NCI-H146 (cell line): Measurements from ENCODE around the gene SMIM3.
A peak's percentile ranks its signal among the peaks of the same experiment; 100 is the strongest.
"Not testable (repeated sequence)": the region's sequence is repeated elsewhere in the genome, so short reads cannot be mapped to it uniquely, and the experiment has no call there.

Experiments
- DNase-seq: peaks from one replicate; lab custom pipeline; 2025; lab: John Stamatoyannopoulos, UW

Gene SMIM3, protein sequence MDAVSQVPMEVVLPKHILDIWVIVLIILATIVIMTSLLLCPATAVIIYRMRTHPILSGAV

DNA sequence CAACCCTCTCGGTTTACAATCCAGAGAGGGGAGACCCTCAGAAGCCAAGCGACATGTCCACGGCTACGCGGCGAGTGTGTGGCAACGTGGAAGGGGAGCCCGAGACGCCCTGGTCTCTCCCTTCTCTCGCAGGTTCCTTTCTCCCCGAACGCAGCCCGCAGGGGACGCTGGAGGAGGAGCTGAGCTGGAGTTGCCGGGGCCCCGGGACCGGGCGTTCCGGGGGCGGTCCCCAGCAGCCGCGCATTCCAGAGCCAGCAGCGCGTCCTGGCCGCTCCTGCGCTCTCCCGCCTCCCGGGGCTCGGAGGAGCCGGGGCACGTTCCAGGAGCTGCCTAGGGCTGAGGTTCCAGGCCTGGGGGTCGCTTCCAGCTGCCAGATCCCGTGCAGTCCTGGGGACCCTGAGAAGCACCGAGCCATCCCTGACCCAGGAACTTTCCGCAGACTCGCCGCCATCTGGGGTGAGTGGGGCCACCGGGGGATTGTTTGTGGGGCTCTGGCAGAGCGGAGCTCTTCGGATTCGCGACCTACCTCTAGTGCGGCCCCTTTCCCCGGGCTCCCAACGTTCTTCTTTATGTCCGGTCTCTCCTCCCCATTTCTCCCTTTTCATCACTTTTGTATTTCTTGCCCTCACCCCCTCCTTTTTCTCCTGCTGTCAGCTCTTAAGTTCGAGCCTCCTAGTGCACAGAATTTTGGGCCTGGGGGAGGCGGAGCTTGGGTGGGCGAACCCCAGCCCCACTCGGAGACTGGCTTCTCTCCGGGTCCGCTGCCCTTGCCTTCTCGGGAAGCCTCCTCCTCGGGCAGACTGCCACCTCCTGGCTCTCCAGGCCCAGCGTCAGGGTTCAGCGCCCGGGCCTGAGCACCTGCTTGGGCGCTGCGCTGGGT is at the start of gene SMIM3:
Gene SMIM3 (plus strand): TSS at position 241 of the 880 bp plus-strand sequence. CDS start 16,684 bp downstream, outside the sequence.
- DNase-seq, result peak; percentile 53

DNA sequence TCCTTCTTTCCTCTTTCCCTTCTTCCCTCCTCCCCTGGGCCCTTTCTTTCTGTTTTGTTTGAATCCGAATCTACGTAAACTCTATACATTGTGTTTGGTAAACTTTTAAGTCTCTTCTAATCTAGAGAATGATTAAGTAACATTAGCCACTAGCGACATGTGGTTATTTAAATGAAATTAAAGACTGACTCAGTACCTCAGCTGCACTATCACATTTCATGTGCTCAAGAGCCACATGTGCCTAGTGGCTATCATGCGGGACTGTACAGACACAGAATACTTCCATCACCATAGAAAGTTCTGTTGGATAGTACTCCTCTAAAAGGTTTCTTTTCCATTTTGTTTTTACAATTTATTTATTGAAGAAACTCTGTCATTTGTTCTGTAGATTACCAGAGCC is 48.7 kb upstream of the SMIM3 start:
- no peak for DNase-seq

DNA sequence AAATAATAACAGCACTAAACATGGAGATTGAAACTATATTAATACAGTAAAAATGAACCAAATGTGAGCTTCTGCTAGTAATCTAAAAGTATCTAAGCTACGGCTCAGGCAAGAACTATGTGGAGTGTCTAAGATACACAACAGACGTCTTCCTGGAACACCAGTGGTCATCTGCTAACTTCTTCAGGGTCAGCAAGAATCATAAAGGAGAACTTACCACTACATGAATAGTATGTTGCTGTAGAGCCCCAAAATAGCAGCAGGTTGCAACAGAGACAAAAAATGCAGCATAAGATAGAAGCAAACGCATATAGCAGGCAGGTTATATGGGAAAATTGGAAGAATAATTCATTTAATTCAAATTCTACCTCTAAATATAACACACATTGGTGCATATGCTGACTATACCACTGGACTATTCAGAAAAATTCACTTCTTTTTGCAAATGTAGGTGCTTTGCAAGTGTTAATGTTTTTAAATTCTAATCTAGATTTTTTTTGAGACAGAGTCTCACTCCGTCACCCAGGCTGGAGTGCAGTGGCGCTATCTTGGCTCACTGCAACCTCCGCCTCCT is 46.8 kb upstream of the SMIM3 start:
- no peak for DNase-seq

DNA sequence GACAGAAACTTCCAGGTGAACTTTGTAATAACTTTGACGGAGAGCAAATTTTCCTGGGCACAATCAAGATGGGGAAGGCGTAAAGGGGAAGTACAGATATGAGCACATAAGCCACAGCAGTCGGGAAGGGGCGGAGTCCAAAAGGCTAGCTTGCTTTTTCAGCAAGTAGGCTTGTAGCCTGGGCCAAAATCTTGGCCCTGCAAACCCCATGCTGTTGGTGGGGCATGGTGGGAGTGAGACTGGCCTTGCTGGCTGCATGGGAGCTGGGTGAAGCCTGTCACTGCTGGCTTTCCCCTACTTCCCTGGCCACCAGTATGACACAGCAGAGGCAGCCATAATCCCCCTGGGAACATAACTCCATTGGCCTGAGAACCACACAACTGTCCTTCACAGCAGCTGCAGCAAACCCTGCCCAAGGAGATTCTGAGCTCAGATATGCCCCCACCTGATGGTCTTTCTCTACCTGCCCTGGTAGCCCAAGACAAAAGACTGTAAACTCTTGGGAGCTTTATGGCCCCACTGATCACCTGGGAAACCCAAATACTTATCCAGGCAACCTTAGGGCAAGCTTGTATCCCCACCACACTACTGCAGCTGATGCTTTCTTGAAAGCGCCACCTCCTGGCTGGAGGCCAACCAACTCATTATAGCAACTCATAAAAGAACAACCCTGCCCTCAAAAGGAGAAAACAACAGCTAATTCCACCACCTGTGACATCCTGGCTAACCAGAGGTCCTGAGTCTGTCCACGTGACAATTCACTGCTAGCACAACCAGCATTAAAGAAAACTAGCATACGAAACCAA is 43.8 kb upstream of the SMIM3 start:
- no peak for DNase-seq

DNA sequence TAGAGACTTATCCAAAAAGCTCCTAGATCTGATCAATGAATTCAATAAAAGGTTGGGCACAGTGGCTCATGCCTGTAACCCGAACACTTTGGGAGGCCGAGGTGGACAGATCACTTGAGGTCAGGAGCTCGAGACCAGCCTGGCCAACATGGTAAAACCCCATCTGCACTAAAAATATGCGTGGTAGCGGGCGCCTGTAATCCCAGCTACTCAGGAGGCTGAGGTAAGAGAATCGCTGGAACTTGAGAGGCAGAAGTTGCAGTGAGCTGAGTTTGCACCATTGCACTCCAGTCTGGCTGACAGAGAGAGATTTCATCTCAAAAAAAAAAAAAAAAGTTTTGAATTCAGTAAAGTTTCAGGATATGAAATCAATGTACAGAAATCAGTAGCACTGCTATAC is 39.7 kb upstream of the SMIM3 start:
- DNase-seq, result no peak

DNA sequence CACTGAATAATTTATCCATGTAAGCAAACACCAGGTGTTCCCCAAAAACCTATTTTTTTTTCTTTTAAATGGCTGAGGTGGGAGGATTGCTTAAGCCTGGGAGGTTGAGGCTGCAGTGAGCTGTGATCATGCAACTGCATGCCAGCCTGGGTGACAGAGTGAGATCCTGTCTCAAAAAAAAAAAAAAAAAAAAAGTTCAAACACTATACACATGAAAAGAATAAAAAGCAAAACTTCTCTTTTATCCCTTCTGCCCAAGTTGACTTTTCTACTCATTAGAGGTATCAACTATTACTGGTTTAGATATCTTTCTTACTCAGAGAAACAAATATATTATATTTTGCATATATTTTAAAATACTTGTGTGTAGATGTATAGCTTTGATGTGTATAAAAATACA is 37.6 kb upstream of the SMIM3 start:
- DNase-seq, result no peak

DNA sequence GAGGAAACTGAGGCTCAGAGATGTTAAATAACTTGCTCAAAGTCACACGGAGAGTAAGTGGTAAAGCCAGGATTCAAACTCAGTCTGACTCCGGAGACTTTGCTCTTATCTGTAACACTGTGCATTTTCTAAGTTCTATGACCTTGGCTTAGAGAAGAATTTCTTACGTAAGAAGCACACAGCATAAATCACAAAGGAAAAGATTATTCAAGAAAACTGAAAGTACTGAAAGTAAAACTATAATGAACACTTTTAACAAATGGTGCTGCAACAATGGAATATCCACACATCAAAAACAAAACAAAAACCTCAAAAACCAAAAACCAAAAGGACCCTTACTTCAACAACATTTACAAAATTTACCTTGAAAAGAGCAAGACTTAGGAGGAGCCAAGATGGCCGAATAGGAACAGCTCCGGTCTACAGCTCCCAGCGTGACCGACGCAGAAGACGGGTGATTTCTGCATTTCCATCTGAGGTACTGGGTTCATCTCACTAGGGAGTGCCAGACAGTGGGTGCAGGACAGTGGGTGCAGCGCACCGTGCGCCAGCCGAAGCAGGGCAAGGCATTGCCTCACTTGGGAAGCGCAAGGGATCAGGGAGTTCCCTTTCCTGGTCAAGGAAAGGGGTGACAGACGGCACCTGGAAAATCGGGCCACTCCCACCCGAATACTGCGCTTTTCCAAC is 36.0 kb upstream of the SMIM3 start:
- DNase-seq, result not testable (repeated sequence)

DNA sequence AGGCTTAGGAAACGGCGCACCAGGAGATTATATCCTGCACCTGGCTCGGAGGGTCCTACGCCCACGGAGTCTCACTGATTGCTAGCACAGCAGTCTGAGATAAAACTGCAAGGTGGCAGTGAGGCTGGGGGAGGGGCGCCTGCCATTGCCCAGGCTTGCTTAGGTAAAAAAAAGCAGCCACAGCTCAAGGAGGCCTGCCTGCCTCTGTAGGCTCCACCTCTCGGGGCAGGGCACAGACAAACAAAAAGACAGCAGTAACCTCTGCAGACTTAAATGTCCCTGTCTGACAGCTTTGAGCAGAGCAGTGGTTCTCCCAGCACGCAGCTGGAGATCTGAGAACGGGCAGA is 35.4 kb upstream of the SMIM3 start:
- not testable (repeated sequence) for DNase-seq

DNA sequence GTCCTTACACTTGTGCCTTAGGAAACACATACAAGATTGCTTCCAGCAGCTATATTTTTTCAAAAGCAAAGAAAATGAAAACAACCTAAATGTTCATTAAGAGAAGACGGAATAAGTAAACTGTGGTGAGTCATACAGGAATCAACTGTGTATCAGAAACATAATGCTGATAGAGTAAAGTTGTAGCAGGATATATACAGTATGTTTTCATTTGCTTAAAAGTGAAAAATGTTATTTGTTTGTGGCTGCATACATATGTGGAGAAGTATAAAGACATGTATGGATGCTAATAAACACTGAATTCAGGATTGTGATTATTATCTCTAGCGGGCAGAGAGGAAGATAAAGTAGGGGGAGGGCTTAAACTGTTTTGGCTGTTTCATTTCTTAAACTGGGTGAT is 28.1 kb upstream of the SMIM3 start:
- no peak for DNase-seq

DNA sequence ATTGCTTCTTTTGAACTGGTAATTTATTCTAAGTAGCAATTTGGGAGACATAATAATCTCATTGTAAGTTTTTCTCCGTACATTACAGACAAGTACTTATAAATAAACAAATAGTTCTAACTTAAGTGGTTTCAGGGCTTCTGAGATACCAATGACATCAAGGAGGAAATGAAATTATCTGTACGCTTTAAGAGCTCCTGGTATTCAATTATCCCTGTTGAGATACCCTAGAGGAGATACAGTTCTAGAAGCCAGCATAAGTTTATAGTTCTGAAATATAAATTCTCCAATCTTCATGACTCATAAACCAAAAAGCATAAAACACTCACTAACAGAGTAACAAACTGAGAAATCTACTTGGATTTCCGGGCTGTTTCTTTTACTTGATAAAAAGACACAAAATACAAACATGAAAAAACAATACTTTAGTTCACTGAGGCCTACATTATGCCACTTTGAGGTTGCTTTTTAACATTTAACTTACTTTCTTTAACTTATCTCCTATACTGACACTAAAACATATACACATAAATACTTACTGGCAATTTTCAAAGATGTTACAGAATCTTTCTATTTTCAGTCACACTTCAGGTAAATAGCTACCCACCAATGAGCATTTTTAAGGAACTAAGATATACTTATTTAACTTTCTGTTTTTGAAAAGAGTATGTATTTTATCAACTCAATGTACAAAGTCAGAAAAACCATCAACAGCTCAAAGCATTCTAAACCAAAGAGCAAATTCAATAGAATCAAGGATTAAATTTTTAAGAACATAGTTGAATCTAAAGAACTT is 27.3 kb upstream of the SMIM3 start:
- DNase-seq, result no peak

DNA sequence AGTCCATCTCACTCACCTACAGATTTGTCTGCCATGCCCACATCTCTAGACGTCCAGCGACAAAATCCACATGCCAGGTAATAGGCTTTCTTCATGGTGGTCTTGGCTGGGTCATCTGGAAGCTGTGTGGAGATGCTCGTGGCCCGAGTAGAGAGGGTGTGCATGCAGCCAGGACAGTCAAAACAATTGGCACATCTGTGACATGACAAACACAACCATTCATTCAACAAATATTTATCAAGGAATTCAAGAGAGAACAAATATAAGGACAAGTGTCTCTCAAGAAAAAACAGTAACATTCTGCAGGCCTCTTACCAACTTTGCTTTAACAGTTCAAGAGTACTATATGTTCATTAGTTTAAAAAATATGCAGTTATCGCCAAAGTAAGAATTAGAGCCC is 25.1 kb upstream of the SMIM3 start:
- DNase-seq, result no peak

DNA sequence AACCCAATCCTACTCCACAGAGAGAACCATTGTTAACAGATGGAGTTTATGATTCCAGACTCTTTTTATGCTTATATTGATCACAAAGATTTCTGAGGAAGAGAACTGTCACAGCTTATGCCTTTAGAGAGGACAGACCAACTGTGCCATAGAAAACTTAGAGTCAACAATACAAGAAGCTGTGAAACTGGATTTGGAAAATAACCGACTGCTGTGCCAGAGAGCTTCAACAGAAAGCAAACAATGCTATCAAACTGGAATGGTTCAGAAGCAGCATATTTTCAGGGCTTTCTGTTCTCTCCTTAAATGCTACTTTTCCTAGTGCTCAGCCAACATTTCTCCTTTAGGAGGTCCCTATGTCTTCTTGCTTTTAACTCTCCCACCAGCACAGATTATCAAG is 24.7 kb upstream of the SMIM3 start:
- no peak for DNase-seq

DNA sequence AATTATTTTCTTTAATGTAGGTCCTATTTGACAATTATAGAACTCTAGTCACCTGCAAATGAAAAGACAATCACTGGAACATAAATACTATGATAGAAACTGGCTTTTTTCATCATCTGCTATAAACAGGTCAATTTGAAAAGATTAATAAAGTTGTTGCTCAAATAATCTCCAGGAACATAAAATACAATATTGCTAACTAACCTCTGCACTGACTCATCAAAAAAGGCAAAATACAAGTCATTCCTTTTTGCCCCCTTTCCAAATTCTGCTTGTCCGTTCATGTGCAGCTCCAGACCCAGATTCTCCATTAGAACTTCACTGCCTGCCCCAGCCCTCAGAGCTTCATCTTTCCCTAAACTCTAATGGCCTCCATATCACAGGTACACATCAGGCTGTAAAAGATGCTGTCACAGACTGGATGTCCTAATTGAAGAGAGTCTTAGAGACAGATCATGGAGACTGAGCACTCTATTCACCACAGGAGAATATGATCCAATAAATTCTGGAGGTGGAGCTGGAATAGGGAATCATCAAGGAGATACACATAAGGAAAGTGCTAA is 21.4 kb upstream of the SMIM3 start:
- DNase-seq, result no peak

DNA sequence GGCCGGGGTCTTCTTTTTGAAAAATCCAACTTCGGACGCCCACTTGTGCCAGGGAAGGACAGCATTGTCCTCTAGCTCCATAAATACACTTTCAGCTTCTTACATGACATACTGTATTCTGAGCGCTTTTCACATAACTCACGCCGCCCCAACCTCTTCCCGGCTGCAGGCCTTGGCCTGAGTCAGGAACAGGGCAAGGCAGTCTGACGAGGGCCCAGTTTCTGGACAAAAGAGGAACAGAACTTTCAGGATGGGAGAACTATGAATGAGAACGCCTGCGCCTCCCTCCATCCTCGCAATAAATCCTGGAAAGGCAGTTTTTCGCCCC is 20.4 kb upstream of the SMIM3 start:
- DNase-seq, result no peak

DNA sequence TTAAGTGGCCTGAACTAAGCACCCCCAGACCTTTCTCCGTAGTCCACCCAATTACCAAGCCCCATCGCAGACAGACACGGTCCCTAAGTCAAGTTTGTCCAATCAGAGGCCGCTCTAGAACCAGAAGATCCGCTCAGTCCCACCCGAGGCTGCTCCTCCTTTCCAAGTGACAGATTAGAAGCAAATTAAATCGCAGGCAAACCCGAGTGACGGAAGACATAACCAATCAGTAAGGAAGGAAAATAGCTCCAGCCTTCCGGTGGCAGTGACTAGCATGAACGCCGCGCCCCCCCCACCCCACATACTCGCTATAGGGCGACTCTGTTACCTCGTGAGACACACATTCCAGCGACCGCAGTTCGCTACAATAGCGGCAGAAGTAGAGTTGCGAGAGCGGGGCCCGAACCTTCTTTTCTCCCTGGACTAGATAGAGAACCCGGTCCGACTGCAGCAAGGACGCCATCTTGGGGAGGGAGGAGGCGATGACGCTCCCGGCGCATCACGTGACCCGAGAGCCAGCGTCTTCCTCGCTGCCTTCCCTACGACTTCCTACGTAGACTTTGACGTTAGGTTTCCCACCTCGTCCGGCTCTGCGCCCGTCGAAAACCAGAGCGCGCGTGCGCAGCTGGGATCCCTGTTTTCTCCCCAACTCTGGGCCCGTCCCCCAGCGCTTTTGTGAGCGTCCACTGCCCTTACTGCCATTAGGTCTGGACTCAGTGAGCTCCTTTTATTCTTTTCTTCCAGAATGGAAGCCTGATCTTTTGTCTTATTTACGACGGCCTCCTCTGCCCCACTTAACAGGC is 19.8 kb upstream of the SMIM3 start, which contains the start of gene DCTN4:
Gene DCTN4 (minus strand): TSS at position 487 of the 803 bp plus-strand sequence. CDS start 24 bp downstream, at position 463.
- DNase-seq, result peak; percentile 95

DNA sequence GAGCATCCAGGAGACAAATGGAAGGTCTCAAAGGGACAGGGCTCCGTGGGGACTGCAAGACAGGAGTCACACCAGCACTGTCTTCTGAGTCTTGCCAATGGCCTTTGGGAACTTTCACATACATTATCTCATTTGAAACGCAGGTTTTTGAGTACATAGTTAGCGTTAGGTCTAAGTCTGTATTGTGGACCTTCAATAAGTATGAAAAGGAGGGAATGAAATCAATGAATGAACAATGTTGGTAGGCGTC is 19.3 kb upstream of the SMIM3 start:
- DNase-seq, result no peak

DNA sequence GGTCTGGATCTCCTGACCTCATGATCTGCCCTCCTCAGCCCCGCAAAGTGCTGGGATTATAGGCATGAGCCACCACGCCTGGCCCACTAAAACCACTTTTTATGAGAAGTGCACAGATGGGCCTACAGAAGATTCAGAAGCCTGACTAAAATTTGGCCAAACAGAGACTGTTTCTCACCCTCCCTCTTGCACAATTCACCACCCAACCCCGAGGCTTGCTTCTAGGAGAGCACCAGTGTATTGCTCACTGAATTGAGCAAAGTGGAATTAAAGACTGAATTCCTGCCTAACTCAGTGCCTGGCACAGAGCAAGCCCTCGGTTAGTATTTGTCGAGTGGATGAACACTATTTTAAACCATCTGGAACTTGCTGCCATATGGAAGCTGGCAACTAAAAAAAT is 16.3 kb upstream of the SMIM3 start:
- DNase-seq, result no peak

DNA sequence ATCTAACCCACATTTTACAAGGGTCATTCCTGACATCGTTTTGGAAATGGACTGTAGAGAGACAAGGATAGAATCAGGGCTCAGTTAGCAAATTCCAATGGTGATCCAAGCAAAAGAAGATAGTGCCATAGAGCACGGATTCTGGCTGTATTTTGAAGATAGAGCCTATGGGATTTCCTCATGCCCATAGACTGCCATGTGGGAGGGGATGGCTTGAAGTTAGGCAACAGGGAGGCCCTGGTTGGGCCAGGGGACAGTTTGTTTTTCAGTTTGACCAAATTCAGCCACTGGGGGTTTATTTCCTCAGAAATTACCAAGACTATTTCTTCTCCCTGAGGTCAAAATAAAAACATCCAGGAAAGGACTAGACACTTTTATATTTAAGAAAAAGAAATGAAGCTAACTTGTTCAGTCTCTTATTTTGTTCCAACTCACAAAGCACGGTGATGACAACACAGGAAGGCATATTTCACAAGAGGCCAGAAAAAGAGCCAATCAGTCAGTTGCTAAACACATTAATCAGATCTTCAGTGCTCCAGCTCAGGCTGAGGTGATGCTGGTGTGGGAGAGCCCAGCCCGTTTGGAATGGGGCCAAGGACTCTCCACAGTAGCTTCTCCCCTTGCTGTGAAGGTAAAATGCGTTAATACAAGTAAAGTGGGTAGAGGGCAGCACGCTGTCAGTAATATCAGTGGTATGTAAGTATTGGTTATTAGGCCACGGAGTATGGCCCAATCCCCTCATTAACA is 15.4 kb upstream of the SMIM3 start:
- peak; percentile 34 for DNase-seq

DNA sequence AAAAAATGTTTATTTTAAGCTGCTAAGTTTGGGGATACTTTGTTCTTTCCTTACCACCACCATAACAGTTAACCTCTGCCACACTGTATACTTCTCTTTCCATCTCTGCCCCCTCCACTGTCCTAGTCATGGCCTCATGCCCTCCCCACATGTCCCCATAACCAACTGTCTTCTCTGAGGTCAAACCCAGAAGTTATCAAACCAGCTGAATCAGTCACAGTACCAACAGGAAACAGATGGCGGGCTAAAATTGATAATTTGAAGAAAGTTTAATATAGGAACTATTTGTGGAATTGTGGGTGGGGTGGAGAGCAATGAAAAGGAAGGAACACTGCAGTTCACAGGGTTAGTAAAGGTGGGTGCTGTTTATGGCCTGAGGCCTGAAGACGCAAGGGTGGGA is 14.0 kb upstream of the SMIM3 start:
- no peak for DNase-seq
